ENCODE results near the gene MPP2. TPM values are rescaled to one million over a fixed set of nuclear protein-coding genes. Genes with fewer than 3 reads are reported as not detected.

The MPP2 gene
- total RNA-seq, 1 donor from 2014 or later = 5.4 TPM

DNA sequence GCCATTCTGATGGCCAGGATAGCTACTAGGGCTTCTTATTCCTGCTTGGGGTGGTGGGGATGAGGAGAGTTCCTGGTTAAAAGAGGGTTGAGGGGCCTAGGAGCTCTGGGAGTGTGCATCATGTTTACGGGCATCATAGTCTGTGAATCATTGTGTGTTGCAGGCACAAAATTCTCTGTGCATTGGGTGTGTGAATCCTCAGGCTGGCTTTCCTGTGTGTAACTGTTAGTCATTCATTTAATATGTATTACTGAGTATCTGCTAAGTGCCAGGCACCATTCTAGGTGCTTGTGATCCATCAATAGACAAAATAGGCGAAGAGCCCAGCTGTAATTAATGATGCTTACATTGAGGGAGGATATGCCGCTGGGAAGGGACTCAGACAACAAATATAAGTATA is 29.1 kb upstream of the MPP2 start:
- H3K27ac Mint-ChIP-seq = no peak overlapping the region
- no peaks in the 10 kb centered on the region for H3K9me3 Mint-ChIP-seq (ENCODE audit: low read depth)
- no peak for DNase-seq (ENCODE audit: low spot score, unreplicated experiment)
- TF ChIP-seq, protein P1, sequence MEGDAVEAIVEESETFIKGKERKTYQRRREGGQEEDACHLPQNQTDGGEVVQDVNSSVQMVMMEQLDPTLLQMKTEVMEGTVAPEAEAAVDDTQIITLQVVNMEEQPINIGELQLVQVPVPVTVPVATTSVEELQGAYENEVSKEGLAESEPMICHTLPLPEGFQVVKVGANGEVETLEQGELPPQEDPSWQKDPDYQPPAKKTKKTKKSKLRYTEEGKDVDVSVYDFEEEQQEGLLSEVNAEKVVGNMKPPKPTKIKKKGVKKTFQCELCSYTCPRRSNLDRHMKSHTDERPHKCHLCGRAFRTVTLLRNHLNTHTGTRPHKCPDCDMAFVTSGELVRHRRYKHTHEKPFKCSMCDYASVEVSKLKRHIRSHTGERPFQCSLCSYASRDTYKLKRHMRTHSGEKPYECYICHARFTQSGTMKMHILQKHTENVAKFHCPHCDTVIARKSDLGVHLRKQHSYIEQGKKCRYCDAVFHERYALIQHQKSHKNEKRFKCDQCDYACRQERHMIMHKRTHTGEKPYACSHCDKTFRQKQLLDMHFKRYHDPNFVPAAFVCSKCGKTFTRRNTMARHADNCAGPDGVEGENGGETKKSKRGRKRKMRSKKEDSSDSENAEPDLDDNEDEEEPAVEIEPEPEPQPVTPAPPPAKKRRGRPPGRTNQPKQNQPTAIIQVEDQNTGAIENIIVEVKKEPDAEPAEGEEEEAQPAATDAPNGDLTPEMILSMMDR (IDR thresholded peaks at IDR 0.05; ENCODE audit: unreplicated experiment) = no peak
- no peaks in the 10 kb centered on the region for H3K4me1 Mint-ChIP-seq (ENCODE audit: low read depth)
- H3K27me3 Mint-ChIP-seq = peaks cover 39% of the 10 kb centered on the region
- no peak overlapping the region for H3K4me3 Mint-ChIP-seq (ENCODE audit: low read depth)
- H3K36me3 Mint-ChIP-seq (ENCODE audit: insufficient read depth) = no peaks in the 10 kb centered on the region

DNA sequence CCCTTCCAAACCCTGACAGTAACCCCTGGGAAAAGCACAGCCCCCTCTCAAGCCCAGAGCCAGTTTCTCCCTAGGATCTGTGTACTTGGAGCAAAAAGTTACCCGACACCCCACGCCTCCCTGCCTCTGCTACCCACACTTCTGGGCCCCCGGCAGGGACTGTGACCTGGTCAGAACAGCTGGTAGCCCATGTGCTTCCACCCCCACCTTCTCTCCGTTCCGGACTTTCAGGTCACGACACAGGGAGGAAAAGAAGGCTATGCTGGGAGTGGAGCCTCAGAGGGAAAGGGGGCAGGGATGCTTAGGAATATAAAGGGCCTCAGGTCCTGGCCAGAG is 28.6 kb upstream of the MPP2 start:
- TF ChIP-seq, protein P1 (IDR thresholded peaks at IDR 0.05; ENCODE audit: unreplicated experiment) = no peak
- Mint-ChIP-seq H3K27me3 (peaks cover 39% of the 10 kb centered on the region), H3K4me1 (ENCODE audit: low read depth) (peaks cover 4% of the 10 kb centered on the region), H3K36me3 (ENCODE audit: insufficient read depth) (no peaks in the 10 kb centered on the region), H3K9me3 (ENCODE audit: low read depth) (no peaks in the 10 kb centered on the region), H3K4me3 (ENCODE audit: low read depth) (no peak overlapping the region), H3K27ac (no peak overlapping the region)
- DNase-seq (ENCODE audit: low spot score, unreplicated experiment) = no peak

DNA sequence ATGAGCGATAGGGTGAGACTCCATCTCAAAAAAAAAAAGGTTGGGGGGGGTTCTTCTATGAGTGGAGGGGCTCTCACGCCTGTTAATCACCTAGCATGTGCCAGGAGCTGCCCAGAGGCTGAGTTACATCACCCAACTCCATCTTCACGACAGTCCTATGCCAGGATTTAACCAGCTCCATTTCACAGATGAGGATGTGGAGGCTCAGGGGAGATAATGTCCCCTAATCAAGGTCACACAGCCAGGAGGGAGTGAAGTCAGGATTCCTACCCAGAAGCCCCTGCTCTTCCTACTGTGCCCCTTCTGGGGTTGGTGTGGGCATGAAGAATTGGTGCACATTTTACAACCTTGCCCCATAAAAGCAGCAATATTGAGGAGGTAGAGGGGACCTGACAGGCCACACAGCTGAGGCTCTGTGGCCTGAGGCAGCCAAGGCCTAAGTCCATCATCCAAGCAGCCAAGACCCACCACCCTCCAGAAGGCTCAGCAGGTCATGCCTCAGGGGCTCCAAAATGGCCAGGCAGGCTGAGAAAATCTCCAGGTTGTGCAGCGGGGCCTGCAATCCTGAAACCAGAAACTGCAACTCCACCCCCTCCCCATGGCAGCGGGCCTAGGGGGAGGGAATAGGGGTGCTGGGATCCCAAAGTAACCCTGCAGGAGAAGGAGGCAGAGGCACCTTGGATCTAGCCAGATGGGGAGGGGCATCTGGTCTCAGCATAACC is 28.0 kb upstream of the MPP2 start:
- no peaks in the 10 kb centered on the region for H3K36me3 Mint-ChIP-seq (ENCODE audit: insufficient read depth)
- H3K4me3 Mint-ChIP-seq (ENCODE audit: low read depth) = no peak overlapping the region
- H3K9me3 Mint-ChIP-seq (ENCODE audit: low read depth) = no peaks in the 10 kb centered on the region
- TF ChIP-seq, protein P1 (IDR thresholded peaks at IDR 0.05; ENCODE audit: unreplicated experiment) = no peak
- no peak overlapping the region for H3K27ac Mint-ChIP-seq
- DNase-seq (ENCODE audit: low spot score, unreplicated experiment) = no peak
- H3K27me3 Mint-ChIP-seq = peaks cover 35% of the 10 kb centered on the region
- peaks cover 6% of the 10 kb centered on the region for H3K4me1 Mint-ChIP-seq (ENCODE audit: low read depth)

DNA sequence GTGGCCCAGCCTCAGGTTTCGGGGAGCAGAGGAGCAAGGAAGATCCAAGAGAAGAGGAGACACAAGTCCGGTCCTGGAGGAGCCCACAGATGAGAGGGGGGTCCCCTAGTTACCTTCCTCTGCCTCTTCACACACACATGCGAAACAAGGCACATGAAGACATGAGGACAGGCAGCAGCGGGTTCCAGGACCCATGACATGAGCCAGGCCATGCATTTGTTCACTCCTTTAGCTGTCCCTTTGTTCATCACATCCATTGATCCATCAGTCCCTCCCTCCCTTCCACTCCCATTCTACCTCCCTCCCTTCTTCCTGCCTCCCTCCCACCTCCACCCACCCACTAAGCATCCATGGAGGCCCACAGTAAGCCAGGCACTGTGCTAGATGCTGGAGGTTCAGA is 25.6 kb upstream of the MPP2 start:
- Mint-ChIP-seq H3K4me1 (ENCODE audit: low read depth) (peaks cover 6% of the 10 kb centered on the region), H3K27ac (no peak overlapping the region)

DNA sequence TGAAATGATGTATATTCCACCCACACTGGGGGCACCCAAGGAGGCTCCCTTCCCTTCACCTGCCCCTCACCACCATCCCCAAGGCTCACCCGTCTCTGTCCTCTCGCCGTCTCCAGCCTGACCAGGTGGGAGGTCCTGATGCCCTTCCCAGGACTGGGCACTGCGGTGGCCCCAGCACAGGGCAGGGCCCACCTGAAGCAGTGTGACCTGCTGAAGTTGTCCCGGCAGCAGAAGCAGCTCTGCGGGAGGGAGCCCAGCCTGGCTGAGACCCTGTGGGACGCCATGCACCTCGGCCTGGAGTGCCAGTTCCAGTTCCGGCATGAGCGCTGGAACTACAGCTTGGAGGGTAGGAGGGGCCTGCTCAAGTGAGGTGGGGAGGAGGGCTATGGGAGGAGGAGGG is 25.0 kb upstream of the MPP2 start:
- Mint-ChIP-seq H3K27me3 (peaks cover 24% of the 10 kb centered on the region), H3K36me3 (ENCODE audit: insufficient read depth) (no peaks in the 10 kb centered on the region), H3K27ac (no peak overlapping the region), H3K9me3 (ENCODE audit: low read depth) (no peaks in the 10 kb centered on the region), H3K4me1 (ENCODE audit: low read depth) (peaks cover 6% of the 10 kb centered on the region), H3K4me3 (ENCODE audit: low read depth) (no peak overlapping the region)
- no peak for DNase-seq (ENCODE audit: low spot score, unreplicated experiment)
- TF ChIP-seq, protein P1 (IDR thresholded peaks at IDR 0.05; ENCODE audit: unreplicated experiment) = no peak

More for the DNA sequence above, 25.6 kb upstream of the MPP2 start:
- Mint-ChIP-seq H3K4me3 (ENCODE audit: low read depth) (no peak overlapping the region), H3K9me3 (ENCODE audit: low read depth) (no peaks in the 10 kb centered on the region), H3K36me3 (ENCODE audit: insufficient read depth) (no peaks in the 10 kb centered on the region), H3K27me3 (peaks cover 23% of the 10 kb centered on the region)
- no peak for DNase-seq (ENCODE audit: low spot score, unreplicated experiment)
- TF ChIP-seq, protein P1 (IDR thresholded peaks at IDR 0.05; ENCODE audit: unreplicated experiment) = no peak

All from progenitor cell of endocrine pancreas (in vitro differentiated cells).